ENCODE data around the gene C11orf24. TPM values are rescaled to one million over a fixed set of nuclear protein-coding genes. Genes with fewer than 3 reads are reported as not detected.

The C11orf24 gene
- total and polyA plus RNA-seq, 9 of the 15 experiments (the other 6 are each of a cell fraction or from before 2014, with no cell fraction given), result 2.0 to 65.2 (median 32.5) TPM

DNA sequence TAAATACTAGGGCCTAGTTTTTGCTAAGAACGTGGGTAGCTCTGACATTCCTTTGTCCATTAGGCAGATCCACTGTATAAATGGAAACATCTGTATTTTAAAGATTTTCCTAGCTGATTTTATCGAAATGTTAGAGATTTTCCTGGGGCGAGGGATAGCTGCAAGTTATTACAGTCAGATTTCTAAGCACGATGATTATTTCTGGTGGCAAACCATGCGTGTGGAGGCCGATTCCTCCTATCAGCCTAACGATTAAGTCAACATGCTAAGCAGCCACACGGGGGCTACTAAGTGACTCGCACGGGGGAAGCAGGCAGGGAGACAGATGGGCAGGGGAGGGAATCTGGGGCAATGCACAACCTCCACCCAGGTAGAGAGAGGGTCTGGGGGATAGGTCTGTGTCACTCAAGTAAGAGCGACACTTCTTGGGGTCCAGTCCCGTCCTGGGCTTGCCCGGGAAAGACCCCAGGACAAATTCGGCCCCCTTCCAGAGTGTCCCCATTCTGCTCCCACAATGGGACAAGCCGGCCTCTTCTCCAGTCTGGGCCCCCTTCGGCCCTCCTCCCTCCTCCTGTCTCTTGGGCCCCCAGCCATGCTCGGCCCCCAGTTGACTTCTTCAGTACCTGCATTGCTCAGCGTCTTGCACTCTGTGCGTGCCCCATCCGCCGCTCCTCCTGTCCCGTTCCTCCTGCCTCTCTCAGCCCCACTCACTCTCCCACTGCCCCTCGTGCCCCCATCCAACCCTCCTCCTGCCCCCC, 571 bp downstream of the C11orf24 start (continued):
- TF ChIP-seq JUN (IDR thresholded peaks at IDR 0.05; ENCODE audit: borderline replicate concordance, low read depth, low read length), result no peak
- TF ChIP-seq JUN (CRISPR knock-in tag; IDR thresholded peaks at IDR 0.05; ENCODE audit: borderline replicate concordance), result 0 out of 2 replicates have a peak, but pooled peaks have one; percentile 49
- TF ChIP-seq, protein P1, sequence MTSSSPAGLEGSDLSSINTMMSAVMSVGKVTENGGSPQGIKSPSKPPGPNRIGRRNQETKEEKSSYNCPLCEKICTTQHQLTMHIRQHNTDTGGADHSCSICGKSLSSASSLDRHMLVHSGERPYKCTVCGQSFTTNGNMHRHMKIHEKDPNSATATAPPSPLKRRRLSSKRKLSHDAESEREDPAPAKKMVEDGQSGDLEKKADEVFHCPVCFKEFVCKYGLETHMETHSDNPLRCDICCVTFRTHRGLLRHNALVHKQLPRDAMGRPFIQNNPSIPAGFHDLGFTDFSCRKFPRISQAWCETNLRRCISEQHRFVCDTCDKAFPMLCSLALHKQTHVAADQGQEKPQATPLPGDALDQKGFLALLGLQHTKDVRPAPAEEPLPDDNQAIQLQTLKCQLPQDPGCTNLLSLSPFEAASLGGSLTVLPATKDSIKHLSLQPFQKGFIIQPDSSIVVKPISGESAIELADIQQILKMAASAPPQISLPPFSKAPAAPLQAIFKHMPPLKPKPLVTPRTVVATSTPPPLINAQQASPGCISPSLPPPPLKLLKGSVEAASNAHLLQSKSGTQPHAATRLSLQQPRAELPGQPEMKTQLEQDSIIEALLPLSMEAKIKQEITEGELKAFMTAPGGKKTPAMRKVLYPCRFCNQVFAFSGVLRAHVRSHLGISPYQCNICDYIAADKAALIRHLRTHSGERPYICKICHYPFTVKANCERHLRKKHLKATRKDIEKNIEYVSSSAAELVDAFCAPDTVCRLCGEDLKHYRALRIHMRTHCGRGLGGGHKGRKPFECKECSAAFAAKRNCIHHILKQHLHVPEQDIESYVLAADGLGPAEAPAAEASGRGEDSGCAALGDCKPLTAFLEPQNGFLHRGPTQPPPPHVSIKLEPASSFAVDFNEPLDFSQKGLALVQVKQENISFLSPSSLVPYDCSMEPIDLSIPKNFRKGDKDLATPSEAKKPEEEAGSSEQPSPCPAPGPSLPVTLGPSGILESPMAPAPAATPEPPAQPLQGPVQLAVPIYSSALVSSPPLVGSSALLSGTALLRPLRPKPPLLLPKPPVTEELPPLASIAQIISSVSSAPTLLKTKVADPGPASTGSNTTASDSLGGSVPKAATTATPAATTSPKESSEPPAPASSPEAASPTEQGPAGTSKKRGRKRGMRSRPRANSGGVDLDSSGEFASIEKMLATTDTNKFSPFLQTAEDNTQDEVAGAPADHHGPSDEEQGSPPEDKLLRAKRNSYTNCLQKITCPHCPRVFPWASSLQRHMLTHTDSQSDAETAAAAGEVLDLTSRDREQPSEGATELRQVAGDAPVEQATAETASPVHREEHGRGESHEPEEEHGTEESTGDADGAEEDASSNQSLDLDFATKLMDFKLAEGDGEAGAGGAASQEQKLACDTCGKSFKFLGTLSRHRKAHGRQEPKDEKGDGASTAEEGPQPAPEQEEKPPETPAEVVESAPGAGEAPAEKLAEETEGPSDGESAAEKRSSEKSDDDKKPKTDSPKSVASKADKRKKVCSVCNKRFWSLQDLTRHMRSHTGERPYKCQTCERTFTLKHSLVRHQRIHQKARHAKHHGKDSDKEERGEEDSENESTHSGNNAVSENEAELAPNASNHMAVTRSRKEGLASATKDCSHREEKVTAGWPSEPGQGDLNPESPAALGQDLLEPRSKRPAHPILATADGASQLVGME (CRISPR knock-in tag; IDR thresholded peaks at IDR 0.05), result no peak
- TF ChIP-seq TOE1 (IDR thresholded peaks at IDR 0.05; ENCODE audit: borderline replicate concordance), result peak; percentile 53; the same call in 1 of the 2 replicates
- TF ChIP-seq TOE1 (CRISPR knock-in tag; IDR thresholded peaks at IDR 0.05; ENCODE audit: borderline replicate concordance, low read depth), result no peak
- TF ChIP-seq, protein P2, sequence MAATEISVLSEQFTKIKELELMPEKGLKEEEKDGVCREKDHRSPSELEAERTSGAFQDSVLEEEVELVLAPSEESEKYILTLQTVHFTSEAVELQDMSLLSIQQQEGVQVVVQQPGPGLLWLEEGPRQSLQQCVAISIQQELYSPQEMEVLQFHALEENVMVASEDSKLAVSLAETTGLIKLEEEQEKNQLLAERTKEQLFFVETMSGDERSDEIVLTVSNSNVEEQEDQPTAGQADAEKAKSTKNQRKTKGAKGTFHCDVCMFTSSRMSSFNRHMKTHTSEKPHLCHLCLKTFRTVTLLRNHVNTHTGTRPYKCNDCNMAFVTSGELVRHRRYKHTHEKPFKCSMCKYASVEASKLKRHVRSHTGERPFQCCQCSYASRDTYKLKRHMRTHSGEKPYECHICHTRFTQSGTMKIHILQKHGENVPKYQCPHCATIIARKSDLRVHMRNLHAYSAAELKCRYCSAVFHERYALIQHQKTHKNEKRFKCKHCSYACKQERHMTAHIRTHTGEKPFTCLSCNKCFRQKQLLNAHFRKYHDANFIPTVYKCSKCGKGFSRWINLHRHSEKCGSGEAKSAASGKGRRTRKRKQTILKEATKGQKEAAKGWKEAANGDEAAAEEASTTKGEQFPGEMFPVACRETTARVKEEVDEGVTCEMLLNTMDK (IDR thresholded peaks at IDR 0.05; ENCODE audit: borderline replicate concordance, insufficient read depth, low read depth, low read length, poor library complexity, severe bottlenecking), result peak; percentile 93
- TF ChIP-seq, protein P3, sequence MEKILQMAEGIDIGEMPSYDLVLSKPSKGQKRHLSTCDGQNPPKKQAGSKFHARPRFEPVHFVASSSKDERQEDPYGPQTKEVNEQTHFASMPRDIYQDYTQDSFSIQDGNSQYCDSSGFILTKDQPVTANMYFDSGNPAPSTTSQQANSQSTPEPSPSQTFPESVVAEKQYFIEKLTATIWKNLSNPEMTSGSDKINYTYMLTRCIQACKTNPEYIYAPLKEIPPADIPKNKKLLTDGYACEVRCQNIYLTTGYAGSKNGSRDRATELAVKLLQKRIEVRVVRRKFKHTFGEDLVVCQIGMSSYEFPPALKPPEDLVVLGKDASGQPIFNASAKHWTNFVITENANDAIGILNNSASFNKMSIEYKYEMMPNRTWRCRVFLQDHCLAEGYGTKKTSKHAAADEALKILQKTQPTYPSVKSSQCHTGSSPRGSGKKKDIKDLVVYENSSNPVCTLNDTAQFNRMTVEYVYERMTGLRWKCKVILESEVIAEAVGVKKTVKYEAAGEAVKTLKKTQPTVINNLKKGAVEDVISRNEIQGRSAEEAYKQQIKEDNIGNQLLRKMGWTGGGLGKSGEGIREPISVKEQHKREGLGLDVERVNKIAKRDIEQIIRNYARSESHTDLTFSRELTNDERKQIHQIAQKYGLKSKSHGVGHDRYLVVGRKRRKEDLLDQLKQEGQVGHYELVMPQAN (IDR thresholded peaks at IDR 0.05; ENCODE audit: borderline replicate concordance), result peak; percentile 66
- no peak for TF ChIP-seq SMAD1 (IDR thresholded peaks at IDR 0.05; ENCODE audit: low read depth, low read length, partially characterized antibody)
- TF ChIP-seq YY1 (IDR thresholded peaks at IDR 0.05; ENCODE audit: borderline replicate concordance in 1 of 3, control insufficient read depth in 1 of 3, extremely low read depth in 1 of 3, insufficient read depth in 3 of 3, insufficient read length in 1 of 3, insufficient replicate concordance in 2 of 3, low read depth in 1 of 3, low read length in 2 of 3), result peak in 1 of 3 experiments; percentile 41
- no peak for TF ChIP-seq KLF13 (tag; IDR thresholded peaks at IDR 0.05; ENCODE audit: borderline replicate concordance, low read depth)
- TF ChIP-seq EP300 (IDR thresholded peaks at IDR 0.05; ENCODE audit: low read length), result 0 out of 2 replicates have a peak, but pooled peaks have one; percentile 6
- TF ChIP-seq, protein P4, sequence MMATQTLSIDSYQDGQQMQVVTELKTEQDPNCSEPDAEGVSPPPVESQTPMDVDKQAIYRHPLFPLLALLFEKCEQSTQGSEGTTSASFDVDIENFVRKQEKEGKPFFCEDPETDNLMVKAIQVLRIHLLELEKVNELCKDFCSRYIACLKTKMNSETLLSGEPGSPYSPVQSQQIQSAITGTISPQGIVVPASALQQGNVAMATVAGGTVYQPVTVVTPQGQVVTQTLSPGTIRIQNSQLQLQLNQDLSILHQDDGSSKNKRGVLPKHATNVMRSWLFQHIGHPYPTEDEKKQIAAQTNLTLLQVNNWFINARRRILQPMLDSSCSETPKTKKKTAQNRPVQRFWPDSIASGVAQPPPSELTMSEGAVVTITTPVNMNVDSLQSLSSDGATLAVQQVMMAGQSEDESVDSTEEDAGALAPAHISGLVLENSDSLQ (IDR thresholded peaks at IDR 0.05), result peak; percentile 29; the same call in 1 of the 2 replicates
- TF ChIP-seq FOXK2 (conservative IDR thresholded peaks at IDR 0.05 in 1 of 2, IDR thresholded peaks at IDR 0.05 in 1 of 2; ENCODE audit: low read depth in 2 of 2), result peak; percentile 88 to 92
